Skeletal muscle tissue (tissue), 4 donors: ENCODE measurements around the gene GATA6. TPM values are rescaled to one million over a fixed set of nuclear protein-coding genes. Genes with fewer than 3 reads are reported as not detected.

ENCODE experiments used
- H3K27ac ChIP-seq: one replicate; pipeline ENCODE4 v1.7.0; 2013; ENCODE audit warnings: mild to moderate bottlenecking, low read depth, low read length, inconsistent platforms
- H3K27me3 ChIP-seq, 3 donors: one replicate each; pipeline ENCODE4 v1.7.0; 2013; ENCODE audit warnings: low read length in 3 of 3; ENCODE audit not compliant: control insufficient read depth in 3 of 3, insufficient read depth in 3 of 3
- H3K36me3 ChIP-seq, 3 donors: one replicate each; pipeline ENCODE4 v1.7.0; 2013; ENCODE audit warnings: low read length in 3 of 3; ENCODE audit not compliant: control insufficient read depth in 3 of 3, insufficient read depth in 3 of 3
- H3K4me1 ChIP-seq, 3 donors: one replicate each; pipeline ENCODE4 v1.7.0; 2013; ENCODE audit warnings: low read length in 3 of 3, mild to moderate bottlenecking in 3 of 3; ENCODE audit not compliant: control insufficient read depth in 3 of 3, insufficient read depth in 3 of 3
- H3K4me3 ChIP-seq, 3 donors: one replicate each; pipeline ENCODE4 v1.7.0; 2013; ENCODE audit warnings: low read length in 3 of 3
- H3K9ac ChIP-seq, 3 donors: one replicate each; pipeline ENCODE4 v1.7.0; 2013; ENCODE audit warnings: low read length in 3 of 3, mild to moderate bottlenecking in 3 of 3, moderate library complexity in 2 of 3, low read depth in 1 of 3
- H3K9me3 ChIP-seq, 3 donors: one replicate each; pipeline ENCODE4 v1.7.0; 2013; ENCODE audit warnings: low read length in 3 of 3; ENCODE audit not compliant: control insufficient read depth in 3 of 3
- total RNA-seq: library from RNA; depleted of rRNA; stranded (reverse); fragments of >200 nt; gene quantifications from one replicate; pipeline ENCODE4 v1.2.3, GENCODE V29; 2014
- donor health status: Osteomylitis.

The GATA6 gene
- total RNA-seq, 1 donor from 2014 or later = 2.6 TPM

DNA sequence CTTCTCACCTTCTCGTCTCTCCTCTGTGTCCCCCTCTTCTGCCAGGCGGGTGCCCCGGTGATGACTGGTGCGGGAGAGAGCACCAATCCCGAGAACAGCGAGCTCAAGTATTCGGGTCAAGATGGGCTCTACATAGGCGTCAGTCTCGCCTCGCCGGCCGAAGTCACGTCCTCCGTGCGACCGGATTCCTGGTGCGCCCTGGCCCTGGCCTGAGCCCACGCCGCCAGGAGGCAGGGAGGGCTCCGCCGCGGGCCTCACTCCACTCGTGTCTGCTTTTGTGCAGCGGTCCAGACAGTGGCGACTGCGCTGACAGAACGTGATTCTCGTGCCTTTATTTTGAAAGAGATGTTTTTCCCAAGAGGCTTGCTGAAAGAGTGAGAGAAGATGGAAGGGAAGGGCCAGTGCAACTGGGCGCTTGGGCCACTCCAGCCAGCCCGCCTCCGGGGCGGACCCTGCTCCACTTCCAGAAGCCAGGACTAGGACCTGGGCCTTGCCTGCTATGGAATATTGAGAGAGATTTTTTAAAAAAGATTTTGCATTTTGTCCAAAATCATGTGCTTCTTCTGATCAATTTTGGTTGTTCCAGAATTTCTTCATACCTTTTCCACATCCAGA lies 31.3 kb downstream of the GATA6 start:
- H3K4me1 ChIP-seq = no peaks in the 10 kb centered on the region
- no peak overlapping the region for H3K9ac ChIP-seq
- peaks cover 4 to 11% (median 8%) of the 10 kb centered on the region in 3 donors for H3K27me3 ChIP-seq
- H3K9me3 ChIP-seq = no peaks in the 10 kb centered on the region
- H3K4me3 ChIP-seq = no peak overlapping the region
- no peaks in the 10 kb centered on the region for H3K36me3 ChIP-seq
- no peak overlapping the region for H3K27ac ChIP-seq

DNA sequence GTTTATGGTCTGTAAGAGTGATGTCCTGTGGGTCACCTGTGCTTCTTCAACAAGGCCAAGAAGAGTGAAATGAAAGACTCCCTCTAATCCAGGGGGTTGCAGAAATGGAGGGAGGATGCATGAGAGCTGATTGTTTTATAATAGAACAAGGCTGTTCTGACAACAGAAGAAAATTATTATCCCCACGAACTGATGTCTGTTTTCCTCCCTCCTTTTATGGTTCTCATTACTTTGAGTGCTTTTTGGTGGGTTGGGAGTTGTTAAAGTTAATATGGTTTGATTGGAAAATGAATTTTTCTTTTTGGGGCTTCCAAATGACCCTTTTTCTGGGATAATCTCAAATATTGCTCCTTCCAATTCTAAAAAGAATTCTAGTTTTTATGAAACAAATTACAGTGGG lies 33.6 kb downstream of the GATA6 start:
- H3K36me3 ChIP-seq = no peaks in the 10 kb centered on the region
- H3K4me1 ChIP-seq = no peaks in the 10 kb centered on the region
- H3K9ac ChIP-seq = no peak overlapping the region
- no peaks in the 10 kb centered on the region for H3K9me3 ChIP-seq
- no peak overlapping the region for H3K4me3 ChIP-seq
- no peak overlapping the region for H3K27ac ChIP-seq
- H3K27me3 ChIP-seq = peaks cover 0 to 8% (median 6%) of the 10 kb centered on the region in 3 donors

GRCh38 chr18:22203536-22204213 lies 34.3 kb downstream of the GATA6 start:
- Histone ChIP-seq H3K27me3 (peaks cover 0 to 8% (median 6%) of the 10 kb centered on the region in 3 donors), H3K4me3 (no peak overlapping the region), H3K4me1 (no peaks in the 10 kb centered on the region), H3K9me3 (no peaks in the 10 kb centered on the region), H3K36me3 (no peaks in the 10 kb centered on the region), H3K27ac (no peak overlapping the region), H3K9ac (no peak overlapping the region)

- H3K36me3 ChIP-seq = no peaks in the 10 kb centered on the region
- no peak overlapping the region for H3K4me3 ChIP-seq
- H3K27me3 ChIP-seq = peaks cover 0 to 8% (median 6%) of the 10 kb centered on the region in 3 donors
- H3K4me1 ChIP-seq = no peaks in the 10 kb centered on the region
- no peak overlapping the region for H3K9ac ChIP-seq
- H3K27ac ChIP-seq = no peak overlapping the region
- no peaks in the 10 kb centered on the region for H3K9me3 ChIP-seq
Measured at GRCh38 chr18:22204214-22204536, 34.8 kb downstream of the GATA6 start.

GRCh38 chr18:22204996-22205395 lies 35.6 kb downstream of the GATA6 start:
- no peaks in the 10 kb centered on the region for H3K36me3 ChIP-seq
- H3K4me1 ChIP-seq = no peaks in the 10 kb centered on the region
- no peaks in the 10 kb centered on the region for H3K9me3 ChIP-seq
- H3K4me3 ChIP-seq = no peak overlapping the region
- peaks cover 0 to 8% (median 5%) of the 10 kb centered on the region in 3 donors for H3K27me3 ChIP-seq
- H3K9ac ChIP-seq = no peak overlapping the region
- H3K27ac ChIP-seq = no peak overlapping the region

- no peaks in the 10 kb centered on the region for H3K36me3 ChIP-seq
- no peak overlapping the region for H3K9ac ChIP-seq
- H3K4me3 ChIP-seq = no peak overlapping the region
- H3K4me1 ChIP-seq = no peaks in the 10 kb centered on the region
- no peak overlapping the region for H3K27ac ChIP-seq
- H3K27me3 ChIP-seq = peaks cover 0 to 8% (median 0%) of the 10 kb centered on the region in 3 donors
- H3K9me3 ChIP-seq = no peaks in the 10 kb centered on the region
Measured at GRCh38 chr18:22207021-22207758, 37.8 kb downstream of the GATA6 start.

DNA sequence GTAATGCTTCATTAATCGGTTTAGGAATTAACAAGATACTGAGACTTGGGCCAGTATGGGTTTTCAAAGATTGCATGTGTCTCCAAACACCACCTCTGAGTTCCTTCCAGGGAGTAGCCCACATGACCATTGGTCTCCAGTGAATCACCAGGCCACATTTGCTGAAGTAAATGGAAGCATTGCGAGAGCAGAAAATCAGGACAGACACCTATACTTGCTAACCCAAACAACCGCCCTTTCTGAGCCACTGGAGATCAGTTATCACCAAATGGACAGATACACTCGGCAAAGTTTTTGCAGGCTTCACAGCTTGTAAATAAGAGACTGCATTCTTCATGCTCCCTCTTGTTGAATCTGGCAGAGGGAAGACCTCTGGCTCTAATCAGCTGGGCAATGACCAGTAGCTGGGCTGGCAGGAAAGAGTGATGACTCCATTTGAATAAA lies 40.9 kb downstream of the GATA6 start:
- Histone ChIP-seq H3K9ac (no peak overlapping the region), H3K4me1 (no peaks in the 10 kb centered on the region), H3K36me3 (no peaks in the 10 kb centered on the region), H3K27me3 (peaks cover 0 to 3% (median 0%) of the 10 kb centered on the region in 3 donors), H3K9me3 (no peaks in the 10 kb centered on the region), H3K4me3 (no peak overlapping the region), H3K27ac (no peak overlapping the region)

DNA sequence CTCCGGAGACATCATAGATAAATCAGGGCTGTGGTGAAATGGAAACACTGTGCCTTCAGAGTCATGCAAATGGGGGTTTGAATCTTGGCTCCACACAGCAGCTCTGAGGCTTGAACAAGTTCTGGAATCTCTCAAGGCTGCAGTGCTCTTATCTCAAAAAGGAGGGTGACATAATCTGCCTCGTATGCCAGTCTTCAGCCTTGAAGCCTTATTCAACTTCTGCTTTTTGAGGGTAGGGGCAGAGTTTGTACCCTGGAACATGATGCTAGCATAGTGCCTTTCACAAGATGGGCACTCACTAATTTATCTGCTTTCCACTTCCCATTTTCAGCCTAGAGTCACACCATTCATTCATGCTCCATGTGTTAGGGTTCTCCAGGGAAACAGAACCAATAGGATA lies 42.3 kb downstream of the GATA6 start:
- Histone ChIP-seq H3K36me3 (no peaks in the 10 kb centered on the region), H3K9ac (no peak overlapping the region), H3K4me1 (no peaks in the 10 kb centered on the region), H3K4me3 (no peak overlapping the region), H3K9me3 (no peaks in the 10 kb centered on the region), H3K27ac (no peak overlapping the region), H3K27me3 (peaks cover 0 to 4% (median 0%) of the 10 kb centered on the region in 3 donors)

DNA sequence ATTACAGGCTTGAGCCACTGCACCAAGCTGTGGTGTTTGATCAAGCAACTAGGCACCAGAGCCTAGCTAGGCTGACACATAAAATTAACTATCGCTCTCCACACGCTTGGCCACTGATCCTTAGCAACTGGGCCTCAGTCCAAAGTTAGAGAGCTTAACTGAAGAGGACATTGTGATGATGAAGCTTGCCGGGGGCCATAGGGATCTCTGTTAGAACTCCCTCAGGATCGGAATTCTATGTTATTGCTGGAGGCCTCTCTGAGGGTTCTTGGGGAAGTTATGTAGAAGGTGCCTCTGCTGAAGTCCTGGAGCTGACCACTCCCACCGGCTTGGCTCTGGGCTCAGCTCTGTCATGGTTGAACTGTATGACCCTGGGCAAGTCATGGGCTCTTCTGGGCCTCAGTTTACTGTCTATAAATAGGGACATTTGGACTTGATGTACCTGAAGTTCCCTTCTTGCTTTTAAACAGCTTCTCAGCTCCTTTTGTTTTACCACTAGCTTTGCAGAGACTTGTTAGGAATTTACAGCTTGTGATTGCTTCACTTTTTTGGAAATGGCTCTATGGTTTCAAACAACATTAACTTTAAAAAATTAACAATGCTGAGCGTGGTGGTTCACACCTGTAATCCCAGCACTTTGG lies 44.1 kb downstream of the GATA6 start:
- no peak overlapping the region for H3K27ac ChIP-seq
- no peaks in the 10 kb centered on the region for H3K4me1 ChIP-seq
- no peak overlapping the region for H3K9ac ChIP-seq
- peaks cover 0 to 4% (median 0%) of the 10 kb centered on the region in 3 donors for H3K27me3 ChIP-seq
- H3K9me3 ChIP-seq = no peaks in the 10 kb centered on the region
- no peaks in the 10 kb centered on the region for H3K36me3 ChIP-seq
- no peak overlapping the region for H3K4me3 ChIP-seq
